Motor neuron (in vitro differentiated cells): Measurements from ENCODE around the gene DNAH5. TPM values are rescaled to one million over a fixed set of nuclear protein-coding genes. Genes with fewer than 3 reads are reported as not detected.
A peak's percentile ranks its signal among the peaks of the same experiment; 100 is the strongest.

Experiments used
- ATAC-seq, 8 experiments: fragments of 200-7000 bp; cut with Tn5 transposase; replicated peaks in 6 of 8; 2 replicates each; pipeline ENCODE4 v1.8.0; 2021; ENCODE audit warnings: mild to moderate bottlenecking in 8 of 8, moderate library complexity in 8 of 8
- H3K27ac ChIP-seq, 2 donors: fragments of 250-450 bp; sonication (Bioruptor Pico); 2 replicates each; pipeline ENCODE4 v1.9.0; 2021; ENCODE audit warnings: antibody characterized with exemption in 2 of 2, mild to moderate bottlenecking in 2 of 2, moderate library complexity in 1 of 2
- H3K4me1 ChIP-seq, 2 donors: fragments of 250-450 bp; sonication (Bioruptor Pico); replicated peaks in 1 of 2; 2 replicates each; pipeline ENCODE4 v1.6.1; 2021; ENCODE audit warnings: antibody characterized with exemption in 2 of 2, mild to moderate bottlenecking in 2 of 2, moderate library complexity in 1 of 2
- H3K4me3 ChIP-seq, 5 donors: fragments of 250-450 bp; sonication (Bioruptor Pico); 2 replicates each; pipeline ENCODE4 v1.9.0; 2021; ENCODE audit warnings: antibody characterized with exemption in 5 of 5, mild to moderate bottlenecking in 5 of 5, moderate library complexity in 4 of 5
- WGBS, 10 experiments: fragments of 450-650 bp; shearing (Covaris generic); methylation state at CpG; one replicate each; pipeline ENCODE4 v1.0.0; 2022; 5-methylcytosine and 5-hydroxymethylcytosine counted together
- in situ Hi-C, 9 experiments: fragments of 400-800 bp; cut with MboI; loops; one replicate each; pipeline ENCODE4 v1.15.0; 2021; ENCODE audit warnings: low sequenced_read_pairs in 9 of 9, low pct_unique_long_range_greater_than_20kb in 2 of 9; ENCODE audit not compliant: unreplicated experiment in 9 of 9
- total RNA-seq, 8 experiments: library from RNA; unstranded; fragments of 300-600 nt; gene quantifications; 2 replicates each; pipeline versions ENCODE4 v1.2.3 to v1.2.4, GENCODE V29; 2022

The DNAH5 gene
- total RNA-seq, 8 experiments from 2014 or later: 0.09 to 5.6 (median 0.31) TPM; not detected in 1

DNA sequence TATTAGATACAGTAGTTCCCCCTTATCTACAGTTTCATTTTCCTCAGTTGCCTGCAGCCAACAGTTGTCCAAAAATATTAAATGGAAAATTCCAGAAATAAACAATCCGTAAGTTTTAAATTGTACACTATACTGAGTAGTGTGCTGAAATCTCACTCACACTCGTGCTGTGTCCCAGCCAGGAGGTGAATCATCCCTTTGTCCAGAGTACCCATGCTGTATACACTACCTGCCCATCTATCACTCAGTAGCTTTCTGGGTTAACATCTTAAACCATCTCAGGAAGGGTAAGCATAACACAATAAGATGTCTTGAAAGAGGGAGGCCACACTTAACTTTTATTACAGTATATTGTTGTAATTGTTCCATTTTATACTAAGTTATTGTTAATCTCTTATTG is 31.7 kb upstream of the DNAH5 start:
- Histone ChIP-seq H3K4me1 (peaks cover 0 to 2% of the 10 kb centered on the region in 2 donors), H3K4me3 (no peak overlapping the region), H3K27ac (no peak overlapping the region)
- in situ Hi-C loops: loop anchor here in 8 of 9 experiments (25.0 kb wide), 5 partner anchors 286 to 661 kb away; no protein-coding TSS in a partner anchor
- no peak for ATAC-seq
- 0 to 75% (median 55%) methylated on average over 1 to 2 of the region's 2 CpGs; no CpG with 5 or more reads in 1 of the 10 experiments for WGBS, 10 experiments

DNA sequence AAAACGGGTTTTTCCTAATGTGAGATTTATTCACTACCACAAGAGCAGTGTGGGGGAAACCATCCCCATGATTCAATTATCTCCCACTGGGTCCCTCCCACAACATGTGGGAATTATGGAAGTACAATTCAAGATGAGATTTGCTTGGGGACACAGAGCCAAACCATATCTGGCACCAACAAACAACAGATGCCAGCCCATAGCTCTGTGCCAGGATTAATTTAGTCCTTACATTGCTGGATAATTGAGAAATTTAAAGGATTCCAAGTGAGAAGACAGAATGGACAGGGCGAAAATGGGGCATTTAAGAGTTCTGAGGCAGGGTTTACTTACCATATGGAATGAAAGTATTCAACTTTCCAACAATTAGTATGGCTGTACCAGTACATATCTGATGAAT is 30.8 kb upstream of the DNAH5 start:
- H3K4me3 ChIP-seq: no peak overlapping the region
- peaks cover 0 to 2% of the 10 kb centered on the region in 2 donors for H3K4me1 ChIP-seq
- 0 to 86% (median 38%) methylated on average over 1 to 2 of the region's 2 CpGs; no CpG with 5 or more reads in 1 of the 10 experiments for WGBS, 10 experiments
- no peak for ATAC-seq
- in situ Hi-C loops: loop anchor here in 8 of 9 experiments (25.0 kb wide), 5 partner anchors 287 to 662 kb away; no protein-coding TSS in a partner anchor
- no peak overlapping the region for H3K27ac ChIP-seq

DNA sequence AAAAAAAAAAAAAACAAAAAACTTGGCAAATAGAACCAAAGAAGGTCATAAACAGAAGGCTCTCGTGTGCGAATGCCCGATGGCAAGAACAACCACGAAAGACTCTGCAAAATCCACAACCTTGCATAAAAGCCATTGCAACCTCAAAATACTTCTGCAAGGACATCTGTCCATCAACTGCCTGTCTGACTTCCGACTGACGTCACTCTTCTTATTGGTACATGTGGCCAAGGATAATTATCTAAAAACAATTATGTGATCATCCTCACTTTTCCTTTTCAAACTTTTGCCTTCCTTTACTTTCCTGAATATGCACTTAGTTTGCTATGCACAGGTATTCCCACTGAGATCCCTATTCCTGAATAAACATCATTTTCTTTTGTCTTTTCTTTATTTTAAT is 29.2 kb upstream of the DNAH5 start:
- Histone ChIP-seq H3K4me3 (no peak overlapping the region), H3K27ac (no peak overlapping the region), H3K4me1 (peaks cover 0 to 2% of the 10 kb centered on the region in 2 donors)
- no peak for ATAC-seq
- WGBS, 10 experiments: 51 to 94% (median 86%) methylated on average over 4 to 6 of the region's 6 CpGs; no CpG with 5 or more reads in 1 of the 10 experiments
- in situ Hi-C loops: no loop called here

DNA sequence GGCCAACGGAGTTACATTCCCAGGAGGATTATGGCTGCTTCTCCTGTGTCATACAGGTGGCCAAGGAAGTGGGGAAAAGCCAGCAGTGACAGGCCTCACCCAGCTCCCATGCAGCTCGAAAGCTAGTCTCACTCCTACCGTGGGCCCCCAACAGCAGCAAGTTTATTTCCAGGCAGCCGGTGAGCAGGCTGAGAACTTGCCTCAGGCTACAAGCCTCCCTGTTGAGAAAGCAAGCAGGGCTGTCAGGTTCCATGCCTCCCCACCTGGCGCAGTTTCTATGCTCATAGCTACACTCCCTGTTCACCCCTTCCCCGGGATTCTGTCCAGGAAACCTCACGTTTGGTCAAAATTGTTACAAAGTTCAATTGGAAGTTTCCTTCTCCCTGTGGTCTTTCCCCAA is 27.5 kb upstream of the DNAH5 start:
- WGBS, 10 experiments: 30 to 100% (median 70%) methylated on average over 1 to 3 of the region's 7 CpGs; no CpG with 5 or more reads in 2 of the 10 experiments
- in situ Hi-C loops: no loop called here
- H3K4me3 ChIP-seq: no peak overlapping the region
- H3K4me1 ChIP-seq: peaks cover 0 to under 1% of the 10 kb centered on the region in 2 donors
- no peak for ATAC-seq
- H3K27ac ChIP-seq: no peak overlapping the region

DNA sequence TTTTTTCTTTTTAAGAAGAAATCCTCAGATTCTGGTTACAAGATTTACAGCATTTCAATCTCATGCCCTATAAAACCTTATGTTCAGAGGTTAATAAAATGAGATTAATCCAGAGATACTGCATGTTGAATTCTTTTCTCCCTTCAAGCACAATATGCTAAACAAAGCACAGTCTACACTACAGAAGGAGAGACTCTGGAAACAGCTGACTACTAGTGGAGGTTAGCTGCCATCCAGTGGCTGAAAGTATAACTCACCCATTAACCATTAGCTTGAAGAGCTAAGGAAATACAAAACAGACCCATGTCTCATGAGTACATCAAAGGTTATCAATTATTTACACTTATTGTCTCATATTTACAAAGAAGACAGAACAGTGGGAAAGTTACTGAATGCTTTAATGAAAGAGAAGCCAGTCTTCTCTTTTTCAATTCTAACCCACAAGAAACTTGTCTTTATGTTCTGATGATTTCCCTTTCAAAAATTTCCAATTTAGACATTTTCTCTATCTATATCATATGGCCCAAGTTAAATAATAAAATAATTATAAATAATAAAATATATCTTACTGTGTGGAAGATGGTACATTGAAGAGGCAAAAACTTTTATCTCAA is 12.7 kb upstream of the DNAH5 start:
- in situ Hi-C loops: no loop called here
- Histone ChIP-seq H3K4me3 (no peak overlapping the region), H3K27ac (no peak overlapping the region), H3K4me1 (peaks cover 0 to 6% of the 10 kb centered on the region in 2 donors)
- peak; percentile 90 to 100 (median 96) for ATAC-seq

DNA sequence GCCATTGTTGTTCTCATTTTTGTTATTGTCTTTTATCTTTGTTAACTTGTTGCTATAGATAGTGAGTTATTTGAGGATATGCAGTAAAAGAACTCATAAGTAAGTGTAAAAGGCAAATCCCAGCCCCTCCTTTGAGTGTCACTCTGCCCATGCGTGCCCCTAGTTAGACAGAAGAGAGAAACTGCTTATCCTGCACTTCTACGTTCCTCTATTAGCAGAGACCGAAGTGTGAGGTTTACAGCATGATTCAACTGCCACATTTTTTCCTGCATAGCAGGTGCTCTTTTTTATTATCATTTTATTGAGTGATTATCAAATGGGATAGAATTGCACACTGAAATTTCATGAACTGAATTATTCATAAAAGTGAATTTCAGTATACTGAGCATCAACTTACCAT is 12.0 kb upstream of the DNAH5 start:
- no peak overlapping the region for H3K4me3 ChIP-seq
- no peak overlapping the region for H3K27ac ChIP-seq
- ATAC-seq: no peak
- in situ Hi-C loops: no loop called here
- H3K4me1 ChIP-seq: peaks cover 0 to 6% of the 10 kb centered on the region in 2 donors
- 33 to 100% (median 72%) methylated on average over 1 to 3 of the region's 3 CpGs for WGBS, 10 experiments

DNA sequence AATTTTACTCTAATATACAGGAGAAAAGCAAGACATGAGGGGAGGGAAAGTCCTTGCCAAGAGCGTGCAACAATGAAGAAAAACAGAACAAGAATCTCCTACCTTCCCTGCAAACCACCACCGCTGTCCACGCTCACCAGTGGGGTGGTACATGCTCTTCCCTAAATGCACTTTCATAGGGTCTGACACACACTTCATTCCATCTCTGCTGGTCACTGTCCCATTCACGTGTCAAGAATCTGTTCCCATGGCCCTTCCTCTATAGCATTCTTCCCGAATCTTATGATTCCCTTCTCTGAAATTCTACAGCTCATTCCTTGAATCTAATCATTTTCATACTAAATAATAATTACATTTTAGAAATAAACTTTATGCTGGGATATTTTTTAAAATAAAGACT is 11.4 kb upstream of the DNAH5 start:
- in situ Hi-C loops: no loop called here
- Histone ChIP-seq H3K4me3 (no peak overlapping the region), H3K4me1 (peaks cover 0 to 6% of the 10 kb centered on the region in 2 donors), H3K27ac (no peak overlapping the region)
- no peak for ATAC-seq
- 50 to 97% (median 74%) methylated on average over 3 to 5 of the region's 5 CpGs; no CpG with 5 or more reads in 1 of the 10 experiments for WGBS, 10 experiments

DNA sequence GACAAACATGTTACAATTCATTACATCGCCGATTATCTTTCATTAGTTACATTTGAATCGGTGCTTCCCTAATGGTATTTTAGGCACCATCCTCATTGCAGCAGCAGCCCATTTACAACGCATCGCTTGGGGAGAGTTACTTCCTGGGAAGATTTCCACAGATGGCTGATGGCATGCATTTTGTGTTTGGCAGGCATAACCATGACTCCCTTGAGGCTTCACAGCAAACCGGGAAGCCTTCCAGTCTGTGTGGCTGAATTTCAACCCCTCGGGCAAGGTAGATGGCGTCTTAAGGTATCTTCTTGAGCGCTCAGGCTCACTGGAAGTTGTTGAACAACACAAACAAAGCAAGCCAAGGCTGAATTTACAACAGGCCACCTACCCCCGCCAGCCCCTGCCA is 1.6 kb upstream of the DNAH5 start:
- no peak overlapping the region for H3K27ac ChIP-seq
- 21 to 100% (median 92%) methylated on average over 2 to 8 of the region's 10 CpGs; no CpG with 5 or more reads in 1 of the 10 experiments for whole genome bisulfite sequencing, 10 experiments
- in situ Hi-C loops: no loop called here
- ATAC-seq: peak in 1 of 8 experiments; percentile 34
- H3K4me1 ChIP-seq: peaks cover 3 to 11% of the 10 kb centered on the region in 2 donors
- no peak overlapping the region for H3K4me3 ChIP-seq

DNA sequence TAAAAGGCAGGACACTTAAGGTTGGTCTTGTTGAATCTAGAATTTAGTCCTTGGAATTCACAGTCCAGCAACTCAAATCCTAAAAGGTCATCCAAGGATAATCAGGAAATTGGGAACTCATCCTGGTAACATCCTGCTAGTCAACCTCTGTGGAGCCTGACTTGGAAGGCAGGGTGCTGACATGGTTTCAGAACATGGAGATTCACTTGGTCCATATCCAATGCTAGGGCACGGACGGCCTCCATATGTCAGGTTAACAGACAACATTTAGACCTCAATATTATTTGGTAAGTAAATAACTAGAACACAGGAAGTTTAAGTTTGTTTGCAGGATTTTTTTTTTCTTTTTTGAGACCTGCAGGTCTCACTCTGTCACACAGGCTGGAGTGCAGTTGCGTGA is 783 bp upstream of the DNAH5 start:
- in situ Hi-C loops: no loop called here
- no peak overlapping the region for H3K4me3 ChIP-seq
- H3K27ac ChIP-seq: no peak overlapping the region
- peaks cover 3 to 11% of the 10 kb centered on the region in 2 donors for H3K4me1 ChIP-seq
- WGBS, 10 experiments: 31 to 100% (median 94%) methylated on average over 2 to 3 of the region's 3 CpGs; no CpG with 5 or more reads in 4 of the 10 experiments
- no peak for ATAC-seq

DNA sequence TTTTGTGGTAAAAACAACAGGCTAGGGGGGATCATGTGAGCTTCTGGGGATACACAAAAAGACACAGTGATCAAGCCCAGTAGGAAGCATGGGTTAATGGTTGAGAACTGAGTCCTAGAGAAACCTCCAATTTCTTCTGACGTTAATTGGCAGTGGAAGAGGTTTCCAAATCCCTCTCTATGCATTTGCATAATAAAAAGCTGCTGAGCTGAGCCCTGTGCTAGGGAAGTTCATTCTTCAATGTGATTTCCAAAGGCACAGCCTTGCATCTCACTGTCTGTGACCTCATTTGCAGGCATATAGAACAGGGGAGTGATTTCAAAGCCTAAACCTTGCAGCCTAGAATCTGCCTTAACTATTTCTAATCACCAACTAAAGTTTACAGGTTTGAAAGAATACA is 812 bp downstream of the DNAH5 start:
- Histone ChIP-seq H3K27ac (no peak overlapping the region), H3K4me1 (peaks cover 3 to 11% of the 10 kb centered on the region in 2 donors), H3K4me3 (no peak overlapping the region)
- peak in 4 of 8 experiments; percentile 39 to 68 (median 60) for ATAC-seq
- 0 to 10% (median 0%) methylated on average over 1 of the region's 1 CpG; no CpG with 5 or more reads in 7 of the 10 experiments for WGBS, 10 experiments
- in situ Hi-C loops: no loop called here

DNA sequence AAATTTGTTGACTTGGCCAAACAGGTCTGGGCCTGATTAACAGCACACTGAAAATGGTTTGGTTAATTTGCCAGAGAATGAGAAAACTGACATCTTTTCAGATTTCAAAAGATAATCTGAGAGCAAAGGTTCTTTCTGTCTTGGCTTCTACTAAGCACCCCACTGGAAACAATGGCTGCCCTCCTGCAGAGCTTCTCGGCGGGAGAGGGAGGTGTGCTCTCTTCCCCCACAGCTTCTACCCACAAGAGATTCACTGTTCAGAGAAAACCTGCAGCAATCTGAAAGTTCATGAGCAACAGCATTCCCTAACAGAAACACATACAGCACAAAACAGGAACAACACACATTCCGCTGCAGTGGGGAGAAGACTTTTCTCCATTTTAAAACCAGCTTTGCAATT is 3.0 kb downstream of the DNAH5 start:
- no peak overlapping the region for H3K27ac ChIP-seq
- H3K4me1 ChIP-seq: peaks cover 3 to 11% of the 10 kb centered on the region in 2 donors
- no peak overlapping the region for H3K4me3 ChIP-seq
- no peak for ATAC-seq
- in situ Hi-C loops: no loop called here
- WGBS, 10 experiments: 42 to 100% (median 73%) methylated on average over 1 to 3 of the region's 3 CpGs; no CpG with 5 or more reads in 4 of the 10 experiments

DNA sequence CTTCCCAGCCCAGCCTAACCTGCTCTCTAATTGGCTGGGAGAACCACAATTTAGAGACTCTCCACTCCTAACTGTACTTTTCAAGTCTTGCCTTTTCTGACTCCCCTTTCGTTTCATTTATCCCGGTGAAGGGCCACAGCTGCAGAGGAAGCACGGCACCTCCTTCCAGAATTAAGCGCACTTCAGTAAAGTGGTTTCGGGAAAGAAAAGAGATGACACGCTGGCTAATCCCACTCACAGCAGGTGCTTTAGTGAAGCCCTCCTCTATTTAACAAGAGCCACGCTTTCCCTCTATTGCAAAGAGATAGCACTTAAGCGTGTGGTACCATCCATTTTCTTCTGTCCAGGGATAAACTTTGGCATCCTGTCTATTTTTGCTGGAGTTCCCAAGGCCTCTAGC is 4.8 kb downstream of the DNAH5 start:
- no peak for ATAC-seq
- Histone ChIP-seq H3K4me1 (peaks cover 0 to 9% of the 10 kb centered on the region in 2 donors), H3K4me3 (no peak overlapping the region), H3K27ac (no peak overlapping the region)
- in situ Hi-C loops: no loop called here
- 0 to 81% (median 58%) methylated on average over 1 to 8 of the region's 8 CpGs; no CpG with 5 or more reads in 3 of the 10 experiments for WGBS, 10 experiments

DNA sequence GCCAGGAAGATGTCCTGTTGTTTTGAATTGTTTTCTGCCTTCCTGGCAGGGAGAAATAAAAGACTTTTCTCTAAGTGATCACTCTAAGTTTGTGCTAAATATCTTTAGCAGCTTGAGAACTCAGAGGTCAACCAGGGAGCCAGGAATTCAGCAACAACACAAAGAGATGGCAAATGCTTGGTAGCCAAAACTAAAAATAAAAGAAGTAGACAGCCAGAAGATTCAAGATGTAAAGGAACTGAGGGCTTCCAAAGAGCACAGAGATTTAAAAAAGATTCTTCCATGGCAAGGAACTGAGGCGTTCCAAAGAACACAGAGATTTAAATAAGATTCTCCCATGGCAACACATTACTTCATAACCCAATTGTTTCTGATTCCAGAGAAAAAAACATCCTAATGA is 9.6 kb downstream of the DNAH5 start:
- in situ Hi-C loops: no loop called here
- Histone ChIP-seq H3K4me1 (no peaks in the 10 kb centered on the region), H3K4me3 (no peak overlapping the region), H3K27ac (no peak overlapping the region)
- WGBS, 10 experiments: 0 to 89% (median 36%) methylated on average over 1 of the region's 1 CpG; no CpG with 5 or more reads in 1 of the 10 experiments
- ATAC-seq: no peak

DNA sequence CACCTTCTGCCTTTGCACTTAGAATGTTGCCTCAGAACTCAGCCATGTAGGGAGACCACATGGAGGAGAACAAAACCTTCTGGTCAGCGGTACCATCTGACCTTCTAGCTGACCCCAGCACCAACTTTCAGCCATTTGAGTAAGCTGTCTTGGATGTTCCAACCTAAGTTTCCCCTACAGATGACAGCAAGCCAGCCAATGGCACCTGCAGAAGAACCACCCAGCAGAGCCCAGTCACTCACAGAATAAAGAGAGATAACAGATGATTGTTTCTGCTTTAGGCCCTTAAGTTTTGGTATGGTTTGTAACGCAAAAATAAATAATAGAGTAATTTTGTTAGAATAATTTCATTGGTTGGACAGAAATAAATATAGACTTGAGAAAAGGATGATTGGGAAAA is 10.4 kb downstream of the DNAH5 start:
- 0 to 100% (median 67%) methylated on average over 1 to 2 of the region's 2 CpGs; no CpG with 5 or more reads in 1 of the 10 experiments for WGBS, 10 experiments
- in situ Hi-C loops: no loop called here
- Histone ChIP-seq H3K4me1 (no peaks in the 10 kb centered on the region), H3K27ac (no peak overlapping the region), H3K4me3 (no peak overlapping the region)
- no peak for ATAC-seq
